OCI-LY7 (cell line): Measurements from ENCODE around the gene IGFBP6.

ENCODE experiments used
- EZH2phosphoT487 ChIP-seq: fragments of 200-600 bp; sonication (generic); IDR thresholded peaks from 2 replicates; pipeline ENCODE4 v1.6.1; 2018; ENCODE audit warnings: low read depth, borderline replicate concordance, mild to moderate bottlenecking, mixed run types, antibody characterized with exemption, low read length, moderate library complexity, mixed read lengths
- TF ChIP-seq, protein P1 (sequence below): fragments of 200-600 bp; sonication (generic); conservative IDR thresholded peaks from 2 replicates; pipeline ENCODE4 v1.5.1; 2014; ENCODE audit warnings: mild to moderate bottlenecking, antibody characterized with exemption, low read length, moderate library complexity, mixed read lengths

DNA sequence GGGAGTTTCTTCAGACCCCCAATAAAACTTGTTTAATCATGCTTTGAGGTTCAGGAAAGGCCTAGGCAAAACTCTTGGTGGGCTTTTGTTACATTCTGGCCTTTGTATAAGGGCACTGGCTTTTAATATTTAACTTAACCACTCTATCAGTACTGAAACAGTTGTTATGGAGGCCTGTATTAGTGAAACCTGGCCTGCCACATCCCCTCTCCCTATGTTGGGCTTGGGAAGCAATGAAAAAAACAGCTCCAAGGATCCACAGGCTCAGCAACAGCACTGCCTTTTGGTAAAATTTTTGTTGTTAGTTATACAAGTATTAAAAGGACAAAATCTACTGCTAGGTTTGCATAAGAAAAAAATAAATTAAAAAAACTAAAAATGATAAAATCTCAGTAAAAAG, 16.5 kb downstream of the IGFBP6 start:
- TF ChIP-seq, protein P1, sequence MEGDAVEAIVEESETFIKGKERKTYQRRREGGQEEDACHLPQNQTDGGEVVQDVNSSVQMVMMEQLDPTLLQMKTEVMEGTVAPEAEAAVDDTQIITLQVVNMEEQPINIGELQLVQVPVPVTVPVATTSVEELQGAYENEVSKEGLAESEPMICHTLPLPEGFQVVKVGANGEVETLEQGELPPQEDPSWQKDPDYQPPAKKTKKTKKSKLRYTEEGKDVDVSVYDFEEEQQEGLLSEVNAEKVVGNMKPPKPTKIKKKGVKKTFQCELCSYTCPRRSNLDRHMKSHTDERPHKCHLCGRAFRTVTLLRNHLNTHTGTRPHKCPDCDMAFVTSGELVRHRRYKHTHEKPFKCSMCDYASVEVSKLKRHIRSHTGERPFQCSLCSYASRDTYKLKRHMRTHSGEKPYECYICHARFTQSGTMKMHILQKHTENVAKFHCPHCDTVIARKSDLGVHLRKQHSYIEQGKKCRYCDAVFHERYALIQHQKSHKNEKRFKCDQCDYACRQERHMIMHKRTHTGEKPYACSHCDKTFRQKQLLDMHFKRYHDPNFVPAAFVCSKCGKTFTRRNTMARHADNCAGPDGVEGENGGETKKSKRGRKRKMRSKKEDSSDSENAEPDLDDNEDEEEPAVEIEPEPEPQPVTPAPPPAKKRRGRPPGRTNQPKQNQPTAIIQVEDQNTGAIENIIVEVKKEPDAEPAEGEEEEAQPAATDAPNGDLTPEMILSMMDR = no peak
- no peak for TF ChIP-seq EZH2phosphoT487
